Kidney epithelial cell (primary cell): Measurements from ENCODE around the gene FAM184B. TPM values are rescaled to one million over a fixed set of nuclear protein-coding genes. Genes with fewer than 3 reads are reported as not detected.

ENCODE experiments used
- DNase-seq: peaks from one replicate; pipeline ENCODE4 v3.0.0-alpha.2; 2010; ENCODE audit warnings: low read depth
- H3K27me3 ChIP-seq: 2 replicates; pipeline ENCODE4 v1.6.0; 2011; ENCODE audit warnings: low read length; ENCODE audit not compliant: control insufficient read depth, insufficient read depth
- H3K36me3 ChIP-seq: 2 replicates; pipeline ENCODE4 v1.5.1; 2011; ENCODE audit warnings: low read length; ENCODE audit not compliant: control insufficient read depth, insufficient read depth
- H3K4me3 ChIP-seq: 2 replicates; pipeline ENCODE4 v1.5.1; 2011; ENCODE audit warnings: low read depth, mild to moderate bottlenecking, control low read depth, low read length
- CTCF ChIP-seq: IDR thresholded peaks from 2 replicates; pipeline ENCODE4 v1.5.1; 2011; ENCODE audit warnings: mild to moderate bottlenecking, moderate library complexity, low read length, control low read depth, inconsistent platforms; ENCODE audit not compliant: insufficient read depth, poor library complexity, severe bottlenecking
- total RNA-seq: library from RNA; depleted of rRNA; stranded (reverse); fragments of >200 nt; gene quantifications from 2 replicates; pipeline ENCODE4 v1.2.3, GENCODE V29; 2015

The FAM184B gene
- total RNA-seq, 1 donor from 2014 or later, result under 0.01 TPM

GRCh38 chr4:17807446-17807845 lies 26.0 kb upstream of the FAM184B start:
- peak overlapping the region; percentile 13 for H3K4me3 ChIP-seq
- TF ChIP-seq CTCF, result no peak
- no peak for DNase-seq
- H3K27me3 ChIP-seq, result no peaks in the 10 kb centered on the region
- H3K36me3 ChIP-seq, result no peaks in the 10 kb centered on the region

GRCh38 chr4:17805580-17806155 lies 24.2 kb upstream of the FAM184B start:
- H3K4me3 ChIP-seq, result no peak overlapping the region
- no peak for DNase-seq
- H3K27me3 ChIP-seq, result no peaks in the 10 kb centered on the region
- H3K36me3 ChIP-seq, result no peaks in the 10 kb centered on the region
- TF ChIP-seq CTCF, result no peak

GRCh38 chr4:17797808-17798207 lies 16.4 kb upstream of the FAM184B start:
- no peaks in the 10 kb centered on the region for H3K36me3 ChIP-seq
- no peak for DNase-seq
- no peak overlapping the region for H3K4me3 ChIP-seq
- no peaks in the 10 kb centered on the region for H3K27me3 ChIP-seq
- no peak for TF ChIP-seq CTCF

GRCh38 chr4:17794730-17795129 lies 13.3 kb upstream of the FAM184B start:
- no peak for DNase-seq

GRCh38 chr4:17788956-17789355 lies 7.5 kb upstream of the FAM184B start:
- H3K36me3 ChIP-seq, result no peaks in the 10 kb centered on the region
- no peak overlapping the region for H3K4me3 ChIP-seq
- no peak for TF ChIP-seq CTCF
- H3K27me3 ChIP-seq, result no peaks in the 10 kb centered on the region
- peak; percentile 21 for DNase-seq

More at GRCh38 chr4:17794730-17795129, 13.3 kb upstream of the FAM184B start:
- no peaks in the 10 kb centered on the region for H3K36me3 ChIP-seq
- no peak overlapping the region for H3K4me3 ChIP-seq
- no peak for TF ChIP-seq CTCF
- no peaks in the 10 kb centered on the region for H3K27me3 ChIP-seq

GRCh38 chr4:17787315-17787714 lies 5.9 kb upstream of the FAM184B start:
- H3K27me3 ChIP-seq, result no peaks in the 10 kb centered on the region
- no peak overlapping the region for H3K4me3 ChIP-seq
- no peak for TF ChIP-seq CTCF
- H3K36me3 ChIP-seq, result no peaks in the 10 kb centered on the region
- peak; percentile 39 for DNase-seq
